NCI-H1694 treated with DMSO at 0.1 percent for 48 hours (cell line): Measurements from ENCODE around the gene PLEKHA8.

Experiments used
- DNase-seq: peaks from one replicate; lab custom pipeline; 2025; lab: John Stamatoyannopoulos, UW

The PLEKHA8 gene

DNA sequence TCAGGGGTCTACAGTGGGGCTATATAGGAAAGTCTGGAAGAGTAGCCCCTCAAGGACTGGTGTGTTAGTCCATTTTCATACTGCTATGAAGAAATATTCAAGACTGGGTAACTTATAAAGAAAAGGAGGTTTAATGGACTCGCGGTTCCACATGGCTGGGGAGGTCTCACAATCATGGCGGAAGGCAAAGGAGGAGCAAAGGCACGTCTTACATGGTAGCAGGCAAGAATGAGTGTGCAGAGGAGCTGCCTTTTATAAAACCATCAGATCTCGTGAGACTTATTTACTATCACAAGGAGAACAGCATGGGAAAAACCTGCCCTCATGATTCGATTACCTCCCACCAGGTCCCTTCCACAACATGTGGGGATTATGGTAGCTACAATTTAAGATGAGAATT, 4.7 kb upstream of the PLEKHA8 start:
- no peak for DNase-seq

DNA sequence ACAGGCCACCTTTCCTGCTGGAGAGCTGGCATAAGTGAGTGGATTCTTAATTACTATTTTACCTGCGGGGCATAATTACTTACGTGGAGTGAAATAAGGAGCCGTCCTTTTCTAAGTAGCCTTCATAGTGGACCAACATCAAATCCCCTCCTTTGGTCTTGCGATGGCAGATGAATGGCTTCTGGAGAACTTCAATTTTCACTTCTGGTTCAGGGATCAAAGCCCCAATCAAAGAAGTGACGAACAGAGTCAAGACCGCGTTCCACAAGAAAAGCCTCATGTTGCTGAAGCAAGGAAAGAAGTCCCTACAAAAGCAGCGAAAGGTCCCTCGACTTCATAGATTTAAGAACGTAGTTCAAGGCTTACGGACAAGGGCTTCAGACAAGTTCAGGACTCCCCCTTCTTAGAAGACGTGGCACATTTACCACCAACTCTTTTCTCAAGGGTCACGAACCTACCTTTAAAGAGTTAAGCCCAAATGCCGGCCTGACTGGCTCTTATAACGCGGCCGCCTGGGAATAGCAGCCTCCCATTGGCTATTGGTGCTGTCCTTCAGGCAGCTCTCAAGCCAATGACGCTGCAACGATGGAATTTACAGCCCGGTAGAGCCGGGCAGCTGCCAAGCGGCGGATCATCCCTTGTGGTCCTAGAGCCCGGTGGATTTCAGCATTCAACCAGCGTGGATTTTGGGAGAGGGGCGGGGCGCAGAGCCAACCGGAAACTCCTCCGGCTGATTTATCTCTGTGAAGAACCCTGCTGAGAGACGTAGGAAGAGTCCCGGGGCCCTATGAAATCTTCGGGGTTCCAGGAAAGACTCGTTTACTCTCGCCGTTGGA, 1.8 kb upstream of the PLEKHA8 start, which contains the start of gene FKBP14:
TSS of gene FKBP14 (minus strand) at position 474 of the 836 bp plus-strand sequence. CDS start at position 280, 194 bp downstream.
- DNase-seq, result peak; percentile 98

DNA sequence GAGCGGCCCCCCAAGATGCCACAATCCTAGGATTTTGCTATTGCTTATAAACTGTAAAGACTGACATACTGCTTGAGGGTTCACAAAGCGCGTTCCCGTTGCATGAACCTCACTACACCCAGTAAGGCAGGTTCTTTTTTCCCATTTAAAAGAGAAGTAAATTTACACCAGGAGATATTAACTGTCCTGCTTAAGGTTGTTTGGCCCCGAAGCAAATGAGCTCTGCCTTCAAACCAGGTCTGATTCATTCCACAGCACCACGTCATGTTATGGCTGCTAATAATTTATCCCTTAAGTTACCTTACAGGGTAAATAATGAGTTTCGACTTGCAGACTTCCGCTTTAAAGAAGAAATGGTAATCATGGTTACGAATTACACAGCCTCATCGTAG, 1.2 kb upstream of the PLEKHA8 start:
- no peak for DNase-seq

DNA sequence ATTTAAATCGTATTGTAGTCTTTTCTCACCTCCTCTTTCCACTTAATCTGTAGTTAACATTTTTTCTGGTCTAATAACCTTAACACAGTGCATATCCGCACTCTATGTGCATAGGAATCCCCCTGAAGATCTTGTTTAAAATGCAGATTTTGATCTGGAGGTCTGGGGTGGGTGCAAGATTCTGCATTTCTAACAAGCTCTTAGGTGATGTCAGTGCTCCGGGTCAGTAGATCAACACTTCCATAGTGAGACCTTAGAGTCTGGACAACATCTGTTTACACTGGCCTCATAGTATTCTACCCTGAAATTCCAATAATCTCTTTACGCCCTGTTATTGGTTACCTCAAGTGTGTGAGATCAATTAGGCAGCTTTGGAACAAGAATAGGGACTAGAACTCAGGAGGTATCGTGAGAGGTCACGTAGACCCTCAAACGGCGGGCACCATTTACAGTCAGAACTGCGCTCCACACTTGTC, 434 bp upstream of the PLEKHA8 start:
- peak; percentile 51 for DNase-seq

DNA sequence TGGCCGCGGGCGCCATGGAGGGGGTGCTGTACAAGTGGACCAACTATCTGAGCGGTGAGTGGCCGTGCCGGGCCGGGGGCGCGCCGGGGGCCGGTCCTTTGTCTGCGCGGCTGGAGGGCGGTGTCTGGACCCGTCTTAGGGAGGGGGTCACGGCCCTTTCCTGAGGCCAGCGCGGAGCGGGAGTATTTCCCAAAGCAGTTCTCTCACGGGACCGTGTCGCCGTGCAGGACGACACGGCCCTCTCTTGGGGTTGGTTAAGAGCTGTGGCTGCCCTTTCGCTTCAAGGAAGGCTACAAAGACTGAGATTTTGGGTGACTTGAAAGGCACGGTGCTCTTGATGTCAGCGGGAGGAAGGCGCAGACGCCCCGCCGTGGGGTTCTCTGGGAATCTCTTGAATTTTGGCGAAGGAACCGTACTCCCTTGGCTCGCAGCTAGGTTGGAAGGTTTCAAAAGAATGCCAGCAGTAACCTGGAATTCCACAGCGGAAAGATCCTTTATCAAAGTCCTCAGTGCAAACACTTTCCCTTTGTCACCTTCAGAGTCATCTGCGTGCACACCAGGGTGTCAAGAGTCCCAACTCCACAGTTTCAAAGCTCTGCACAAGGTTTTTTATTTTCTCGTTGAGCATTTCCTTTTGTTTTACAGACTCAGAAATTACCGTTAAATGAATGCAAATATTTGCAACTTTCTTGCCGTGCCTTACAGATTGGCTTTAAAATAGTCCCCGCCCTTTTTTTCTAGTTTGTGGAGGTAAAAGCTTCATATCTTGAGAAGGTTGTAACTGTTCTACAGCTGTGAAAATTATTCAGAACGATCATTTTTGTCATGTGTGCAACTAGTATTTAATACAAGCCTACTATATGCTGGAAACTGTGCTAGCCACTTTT, 780 bp downstream of the PLEKHA8 start:
- DNase-seq, result no peak

DNA sequence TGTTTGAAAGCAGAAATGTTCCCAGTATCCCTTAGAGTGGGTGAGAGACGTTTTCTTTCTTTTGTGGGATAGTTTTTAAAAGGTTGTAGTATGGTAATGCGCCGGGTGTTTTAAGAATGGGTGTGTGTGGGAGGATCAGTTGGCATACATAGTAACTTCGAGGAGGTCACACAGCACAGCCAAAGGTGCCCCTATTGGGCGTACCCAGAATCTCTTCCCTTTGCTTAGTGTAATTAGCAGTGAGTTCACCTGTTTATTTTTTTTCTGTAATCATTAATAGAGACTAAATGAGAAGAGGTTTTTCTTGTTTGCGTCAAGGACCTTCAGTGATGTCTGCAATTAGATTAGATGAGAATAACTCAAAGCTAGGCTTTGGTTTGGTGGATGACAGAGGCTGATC, 1.5 kb downstream of the PLEKHA8 start:
- no peak for DNase-seq

DNA sequence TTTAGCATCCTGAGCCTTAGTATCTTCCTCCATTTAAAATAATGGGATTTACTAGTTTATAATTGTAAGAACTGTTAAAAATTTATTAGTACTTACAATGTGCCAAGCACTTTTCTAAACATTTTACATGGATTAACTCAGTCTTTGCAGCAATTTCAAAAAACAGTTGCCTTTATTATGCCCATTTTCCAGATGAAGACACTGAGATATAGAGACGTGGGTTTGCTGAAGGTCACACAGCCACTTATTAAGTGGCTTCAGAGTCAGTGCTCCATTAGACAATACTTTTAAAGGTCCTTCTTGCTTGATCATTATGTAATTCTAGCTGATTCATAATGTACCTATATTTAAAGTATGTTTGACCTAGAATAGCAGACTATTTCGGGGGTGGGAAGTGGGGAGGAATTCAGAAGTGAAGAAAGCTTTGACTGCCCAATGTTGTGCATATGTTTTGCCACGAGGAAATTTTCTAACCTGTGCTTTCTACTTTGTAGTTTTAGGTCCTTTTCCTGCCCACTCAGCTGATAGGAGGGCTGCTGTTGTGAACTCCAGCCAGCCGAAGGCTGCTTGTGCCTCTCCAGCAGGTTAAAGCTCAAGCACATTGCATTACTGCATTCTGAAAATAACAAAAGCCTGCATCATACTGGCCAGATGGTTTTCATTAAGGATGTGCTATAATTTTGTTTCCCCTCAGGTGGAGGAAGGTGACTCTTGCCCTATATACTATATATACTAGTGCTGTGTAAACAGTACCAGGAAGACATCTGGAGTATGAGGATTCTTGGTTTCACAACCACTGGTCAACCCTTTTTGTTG, 4.3 kb downstream of the PLEKHA8 start:
- DNase-seq, result no peak

DNA sequence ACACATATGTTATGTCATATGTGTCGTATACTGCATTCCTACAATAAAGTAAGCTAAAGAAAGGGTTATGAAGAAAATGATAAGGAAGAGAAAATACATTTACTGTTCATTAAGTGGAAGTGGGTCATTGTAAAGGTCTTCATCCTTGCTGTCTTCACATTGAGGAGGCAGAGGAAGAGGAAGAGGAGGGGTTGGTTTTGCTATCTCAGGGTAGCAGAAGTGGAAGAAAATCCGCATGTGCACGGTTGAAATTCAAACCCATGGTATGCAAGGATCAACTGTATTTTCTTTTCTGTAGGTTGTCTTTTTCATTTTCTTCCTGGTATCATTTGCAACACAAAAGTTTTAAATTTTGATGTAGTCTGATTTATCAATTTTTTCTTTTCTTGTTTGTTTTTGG, 6.3 kb downstream of the PLEKHA8 start:
- DNase-seq, result no peak

DNA sequence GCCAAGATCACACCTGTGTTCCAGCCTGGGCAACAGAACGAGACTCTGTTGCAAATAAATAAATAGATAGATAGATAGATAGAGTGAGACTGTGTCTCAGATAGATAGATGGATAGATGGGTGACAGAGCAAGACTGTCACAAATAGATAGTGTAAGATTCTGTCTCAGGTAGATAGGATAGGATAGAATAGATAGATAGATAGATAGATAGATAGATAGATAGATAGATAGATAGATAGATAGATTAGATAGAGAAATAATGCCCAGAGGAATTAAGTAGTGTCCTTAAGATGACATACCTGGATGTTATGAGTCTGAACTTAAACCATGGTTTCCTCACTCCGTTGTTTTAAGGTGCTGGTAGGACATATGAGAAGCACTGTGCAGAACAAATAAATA, 8.0 kb downstream of the PLEKHA8 start:
- no peak for DNase-seq

DNA sequence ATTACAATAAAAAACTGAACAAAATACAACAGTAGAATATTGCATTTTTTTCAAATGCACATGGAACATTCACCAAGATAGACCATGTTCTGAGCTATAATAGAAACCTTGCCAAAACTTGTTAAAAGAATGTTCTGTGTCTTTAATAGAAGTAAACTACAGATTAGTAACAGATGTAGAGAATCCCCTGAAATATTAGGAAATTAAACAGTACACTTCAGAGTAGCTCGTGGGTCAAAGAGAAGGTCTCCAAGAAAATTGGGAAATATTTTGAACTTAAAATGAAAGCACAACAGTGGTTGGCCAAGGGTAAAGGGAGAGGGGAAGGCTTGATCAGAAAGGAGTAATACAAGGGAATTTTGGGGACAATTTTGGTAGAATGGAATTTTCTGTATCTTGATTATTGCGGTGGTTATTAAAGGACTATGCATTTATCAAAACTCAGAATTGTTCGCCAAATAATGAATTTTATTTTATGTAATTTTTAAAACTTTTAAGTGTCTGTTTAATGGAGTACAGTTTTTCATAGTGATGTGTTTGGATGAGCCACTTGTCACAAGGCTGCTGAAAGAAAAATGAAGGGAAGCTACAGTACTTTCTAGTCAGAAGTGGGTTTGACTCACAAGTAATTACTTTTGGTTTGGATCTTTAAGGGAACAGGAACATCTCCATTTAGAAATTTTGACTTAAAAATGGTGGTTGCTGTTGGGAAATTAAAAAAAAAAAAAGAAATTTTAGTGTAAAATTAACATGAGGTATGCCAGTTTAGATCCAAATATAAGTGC, 10.2 kb downstream of the PLEKHA8 start:
- DNase-seq, result no peak

DNA sequence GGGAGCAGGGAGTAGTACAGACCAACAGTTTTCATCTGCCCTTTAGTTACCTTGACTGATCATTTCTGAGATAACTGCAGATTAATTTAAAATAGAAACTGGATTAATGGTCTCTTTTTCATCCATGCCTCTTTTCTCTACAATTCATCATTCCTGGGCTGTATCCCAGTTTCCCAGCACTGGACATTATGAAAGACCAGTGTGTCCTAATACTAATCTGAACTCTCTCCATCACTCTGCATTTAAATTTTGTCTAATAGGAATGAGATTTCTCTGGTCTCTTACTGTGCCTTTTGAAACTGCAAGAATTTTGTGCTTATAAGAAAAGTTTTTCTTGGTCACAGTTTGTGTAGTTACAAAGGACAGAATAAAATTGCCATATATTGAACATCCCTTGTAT, 12.7 kb downstream of the PLEKHA8 start:
- DNase-seq, result no peak

DNA sequence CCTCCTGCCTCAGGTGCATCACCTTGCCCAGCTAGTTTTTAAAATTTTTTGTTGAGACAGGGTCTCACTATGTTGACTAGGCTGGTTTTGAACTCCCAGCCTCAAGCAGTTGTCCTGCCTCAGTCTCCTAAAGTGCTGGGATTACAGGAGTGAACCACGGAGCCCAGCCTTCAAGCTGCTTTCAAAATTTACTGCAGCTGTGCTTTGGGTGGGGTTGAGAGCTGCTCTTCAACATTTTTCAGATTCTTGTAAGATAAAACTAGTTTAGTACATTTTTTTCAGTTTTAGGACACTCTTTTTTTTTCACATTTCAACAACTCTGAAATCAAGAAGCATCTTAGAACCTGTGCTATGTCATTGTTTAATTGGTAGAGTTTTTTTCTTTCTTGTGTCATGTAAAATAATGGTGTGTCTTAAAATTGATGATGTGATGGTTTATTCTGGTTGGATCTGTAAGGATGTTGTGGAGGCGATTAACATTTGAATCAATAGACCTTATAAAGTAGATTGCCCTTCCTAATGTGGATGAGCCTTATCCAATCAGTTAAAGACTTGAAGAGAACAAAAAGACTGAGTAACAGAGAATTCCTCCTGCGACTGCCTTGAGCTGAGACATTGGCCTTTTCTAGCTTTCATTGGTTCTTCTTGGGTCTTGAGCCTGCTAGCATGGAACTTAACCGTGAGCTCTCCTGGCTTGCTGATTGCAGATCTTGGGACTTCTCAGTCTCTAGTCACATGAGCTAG, 13.5 kb downstream of the PLEKHA8 start:
- DNase-seq, result no peak

DNA sequence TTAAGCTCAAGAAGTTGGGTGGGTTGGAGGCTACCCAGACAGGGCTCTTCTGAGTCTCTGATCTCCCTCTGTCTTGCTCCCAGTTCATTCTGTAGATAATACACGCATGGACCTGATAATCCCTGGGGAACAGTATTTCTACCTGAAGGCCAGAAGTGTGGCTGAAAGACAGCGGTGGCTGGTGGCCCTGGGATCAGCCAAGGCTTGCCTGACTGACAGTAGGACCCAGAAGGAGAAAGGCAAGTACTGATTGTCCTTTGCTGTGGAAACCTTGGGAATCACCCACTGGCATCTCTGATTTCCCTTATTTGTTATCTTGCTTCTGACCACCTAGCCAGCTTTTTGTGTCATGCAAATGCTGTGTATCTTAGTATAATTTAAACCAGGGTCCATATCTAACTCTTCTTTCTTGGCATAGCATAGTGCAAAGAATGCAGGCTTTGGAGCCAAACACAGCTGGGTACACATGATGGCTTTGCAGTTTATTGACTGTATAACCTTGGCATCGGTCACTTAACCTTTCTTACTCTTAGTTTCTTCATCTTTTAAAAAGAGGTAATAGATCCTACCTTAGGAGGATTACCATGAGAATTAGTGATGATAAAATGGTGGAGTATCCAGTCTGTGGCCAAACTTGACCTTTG, 18.0 kb downstream of the PLEKHA8 start:
- DNase-seq, result no peak

DNA sequence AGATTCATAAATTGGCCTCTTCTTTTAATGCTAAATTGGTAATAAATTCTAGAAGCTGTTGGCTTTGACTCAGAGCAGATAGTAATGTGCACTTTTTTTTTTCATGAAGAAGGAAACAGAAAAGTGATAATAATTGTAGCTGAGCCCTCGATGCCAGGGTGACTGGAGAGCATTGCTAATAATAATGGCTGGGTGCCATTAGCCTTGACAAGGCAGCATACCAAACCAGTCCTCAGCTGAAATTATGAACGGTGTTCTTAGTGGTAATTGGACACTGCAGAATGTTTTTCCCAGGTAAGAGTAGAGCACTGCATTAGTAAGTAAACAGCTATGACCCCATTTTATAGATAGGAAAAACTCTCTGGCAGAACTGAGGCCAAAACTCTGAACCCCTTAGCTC, 18.9 kb downstream of the PLEKHA8 start:
- DNase-seq, result no peak

DNA sequence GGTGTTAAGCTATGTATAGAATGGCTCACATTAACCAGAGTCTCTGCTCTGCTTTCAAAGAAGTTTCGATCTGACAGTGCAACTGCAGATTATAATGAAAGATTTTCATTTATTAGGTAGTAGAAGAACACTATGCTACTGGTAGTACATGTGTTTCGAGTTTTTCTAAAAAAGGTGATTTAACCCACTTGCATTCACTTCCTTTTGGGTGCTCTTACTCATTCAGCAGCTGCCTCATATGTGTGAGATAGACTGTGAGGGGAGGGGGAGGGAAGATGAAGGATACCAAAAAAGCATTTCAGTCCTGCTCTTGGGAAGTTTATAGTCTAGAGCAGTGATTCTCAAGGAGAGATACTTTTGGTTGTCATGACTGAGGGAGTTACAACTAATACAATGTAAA, 20.4 kb downstream of the PLEKHA8 start:
- DNase-seq, result no peak

DNA sequence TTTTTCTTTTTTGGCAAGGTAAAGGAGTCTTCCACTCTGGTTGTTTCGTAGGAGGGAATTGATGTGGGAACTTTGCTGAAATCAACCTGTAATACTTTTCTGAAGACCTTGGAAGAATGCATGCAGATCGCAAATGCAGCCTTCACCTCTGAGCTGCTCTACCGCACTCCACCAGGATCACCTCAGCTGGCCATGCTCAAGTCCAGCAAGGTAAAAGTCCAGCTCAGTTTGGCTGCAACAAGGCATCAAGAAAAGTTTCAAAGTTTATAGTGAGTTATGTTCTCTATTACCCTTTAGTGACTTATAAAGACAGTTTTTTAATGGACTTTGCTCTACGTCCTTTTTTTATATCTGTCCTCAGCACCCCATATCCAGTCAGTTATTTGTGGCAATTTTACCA, 21.0 kb downstream of the PLEKHA8 start:
- no peak for DNase-seq

DNA sequence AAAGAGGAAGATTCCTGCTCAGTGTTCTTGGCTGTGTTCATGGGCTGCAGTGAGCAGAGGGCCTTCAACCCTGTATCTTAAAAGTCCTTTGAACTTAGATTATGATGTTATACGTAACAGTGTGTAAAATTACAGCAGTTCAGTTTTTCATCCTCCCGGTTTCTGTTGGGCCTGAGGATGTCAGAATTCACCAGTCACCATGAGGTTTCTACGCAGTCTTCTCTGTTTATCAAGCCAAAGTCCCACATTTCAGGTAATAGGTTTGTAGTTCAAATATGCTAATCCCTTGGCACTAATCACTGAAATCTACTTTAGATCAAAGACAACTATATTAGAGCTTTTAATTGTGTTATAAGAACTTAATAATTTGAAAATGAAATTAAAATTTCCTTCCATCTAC, 24.9 kb downstream of the PLEKHA8 start:
- DNase-seq, result no peak

DNA sequence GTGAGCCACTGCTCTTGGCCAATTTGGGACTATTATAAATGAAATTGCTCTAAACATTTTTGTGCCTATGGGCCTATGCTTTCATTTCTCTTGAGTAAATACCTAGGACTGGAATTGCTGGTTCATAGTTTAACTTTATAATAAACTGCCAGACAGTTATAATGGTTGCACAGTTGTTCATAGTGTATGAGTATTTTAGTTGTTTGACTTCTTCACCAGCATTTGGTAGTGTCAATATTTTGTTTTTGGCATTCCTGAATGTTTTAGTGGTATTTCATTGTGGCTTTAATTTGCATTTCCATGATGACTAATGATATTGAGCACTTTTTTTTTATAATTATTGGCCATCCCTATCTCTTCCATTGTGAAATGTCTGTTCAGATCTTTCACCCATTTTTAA, 29.5 kb downstream of the PLEKHA8 start:
- no peak for DNase-seq

DNA sequence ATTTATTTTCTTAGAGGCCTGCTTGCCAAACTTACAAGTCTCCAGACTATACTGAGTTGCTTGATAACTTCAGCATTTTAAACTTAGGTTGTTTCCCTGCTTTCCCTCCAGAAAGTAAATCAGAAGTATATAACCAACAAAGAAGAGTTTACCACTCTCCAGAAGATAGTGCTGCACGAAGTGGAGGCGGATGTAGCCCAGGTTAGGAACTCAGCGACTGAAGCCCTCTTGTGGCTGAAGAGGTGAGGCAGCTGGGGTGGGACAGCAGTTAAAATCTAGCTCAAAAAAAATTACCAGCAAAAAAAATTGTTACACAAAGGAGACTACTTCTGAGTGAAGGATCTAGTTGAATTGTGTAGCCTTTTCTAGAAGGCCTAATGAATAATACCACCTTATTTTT, 33.6 kb downstream of the PLEKHA8 start:
- DNase-seq, result peak; percentile 16

DNA sequence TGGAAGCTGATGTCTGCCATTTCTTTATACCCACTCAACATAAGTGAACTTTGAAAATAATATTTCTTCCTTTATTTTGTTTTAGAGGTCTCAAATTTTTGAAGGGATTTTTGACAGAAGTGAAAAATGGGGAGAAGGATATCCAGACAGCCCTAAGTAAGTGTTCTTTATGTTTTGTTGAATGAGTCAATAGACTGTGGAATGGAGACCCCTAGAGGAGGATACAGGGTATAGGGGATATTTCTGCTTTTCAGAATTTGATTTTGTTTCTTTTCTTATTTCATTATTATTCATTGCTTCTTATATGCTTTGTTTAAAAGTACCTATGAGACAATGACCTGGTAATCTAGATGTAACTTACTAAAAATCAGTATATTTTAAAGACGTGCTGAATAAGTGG, 34.4 kb downstream of the PLEKHA8 start:
- DNase-seq, result peak; percentile 60
